ENCODE data around the gene CTBP2. TPM values are rescaled to one million over a fixed set of nuclear protein-coding genes. Genes with fewer than 3 reads are reported as not detected.

The CTBP2 gene
- total and polyA plus RNA-seq, 4 donors, result 3.4 to 59.2 (median 5.5) TPM

GRCh38 chr10:125151553-125152449 is 8.6 kb downstream of the CTBP2 start:
- H3K27me3 ChIP-seq (ENCODE audit: control insufficient read depth in 4 of 4, insufficient read depth in 4 of 4, low read length in 3 of 4), result peaks cover 0 to 14% (median 4%) of the 10 kb centered on the region in 4 donors
- no peaks in the 10 kb centered on the region for H3K9me3 ChIP-seq (ENCODE audit: control insufficient read depth in 4 of 4, low read length in 3 of 4)
- H3K27ac ChIP-seq (ENCODE audit: low read depth in 1 of 2, low read length in 2 of 2), result no peak overlapping the region
- no peak overlapping the region for H3K4me3 ChIP-seq (ENCODE audit: low read depth in 1 of 3, low read length in 3 of 3)
- no peak for TF ChIP-seq HNF4G (IDR thresholded peaks at IDR 0.05)
- no peak for TF ChIP-seq NR2F2 (IDR thresholded peaks at IDR 0.05)
- TF ChIP-seq JUND (IDR thresholded peaks at IDR 0.05), result no peak
- TF ChIP-seq YY1 (IDR thresholded peaks at IDR 0.05), result no peak
- no peak for TF ChIP-seq GABPA (IDR thresholded peaks at IDR 0.05 in 1 of 2, conservative IDR thresholded peaks at IDR 0.05 in 1 of 2)
- no peak for TF ChIP-seq RAD21 (IDR thresholded peaks at IDR 0.05)
- TF ChIP-seq HNF4A (conservative IDR thresholded peaks at IDR 0.05), result no peak
- TF ChIP-seq RXRA (IDR thresholded peaks at IDR 0.05), result no peak
- no peak for TF ChIP-seq FOXA2 (IDR thresholded peaks at IDR 0.05)
- TF ChIP-seq, protein P1, sequence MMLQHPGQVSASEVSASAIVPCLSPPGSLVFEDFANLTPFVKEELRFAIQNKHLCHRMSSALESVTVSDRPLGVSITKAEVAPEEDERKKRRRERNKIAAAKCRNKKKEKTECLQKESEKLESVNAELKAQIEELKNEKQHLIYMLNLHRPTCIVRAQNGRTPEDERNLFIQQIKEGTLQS (IDR thresholded peaks at IDR 0.05), result no peak
- TF ChIP-seq CTCF (IDR thresholded peaks at IDR 0.05; ENCODE audit: low read depth, low read length, missing input control), result no peak
- no peak for TF ChIP-seq FOXA1 (IDR thresholded peaks at IDR 0.05)
- no peak for TF ChIP-seq MAX (IDR thresholded peaks at IDR 0.05)
- no peak for TF ChIP-seq EGR1 (IDR thresholded peaks at IDR 0.05; ENCODE audit: low read depth in 2 of 2)
- TF ChIP-seq, protein P2, sequence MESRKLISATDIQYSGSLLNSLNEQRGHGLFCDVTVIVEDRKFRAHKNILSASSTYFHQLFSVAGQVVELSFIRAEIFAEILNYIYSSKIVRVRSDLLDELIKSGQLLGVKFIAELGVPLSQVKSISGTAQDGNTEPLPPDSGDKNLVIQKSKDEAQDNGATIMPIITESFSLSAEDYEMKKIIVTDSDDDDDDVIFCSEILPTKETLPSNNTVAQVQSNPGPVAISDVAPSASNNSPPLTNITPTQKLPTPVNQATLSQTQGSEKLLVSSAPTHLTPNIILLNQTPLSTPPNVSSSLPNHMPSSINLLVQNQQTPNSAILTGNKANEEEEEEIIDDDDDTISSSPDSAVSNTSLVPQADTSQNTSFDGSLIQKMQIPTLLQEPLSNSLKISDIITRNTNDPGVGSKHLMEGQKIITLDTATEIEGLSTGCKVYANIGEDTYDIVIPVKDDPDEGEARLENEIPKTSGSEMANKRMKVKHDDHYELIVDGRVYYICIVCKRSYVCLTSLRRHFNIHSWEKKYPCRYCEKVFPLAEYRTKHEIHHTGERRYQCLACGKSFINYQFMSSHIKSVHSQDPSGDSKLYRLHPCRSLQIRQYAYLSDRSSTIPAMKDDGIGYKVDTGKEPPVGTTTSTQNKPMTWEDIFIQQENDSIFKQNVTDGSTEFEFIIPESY (IDR thresholded peaks at IDR 0.05), result no peak
- TF ChIP-seq TAF1 (conservative IDR thresholded peaks at IDR 0.05), result no peak
- TF ChIP-seq, protein P3, sequence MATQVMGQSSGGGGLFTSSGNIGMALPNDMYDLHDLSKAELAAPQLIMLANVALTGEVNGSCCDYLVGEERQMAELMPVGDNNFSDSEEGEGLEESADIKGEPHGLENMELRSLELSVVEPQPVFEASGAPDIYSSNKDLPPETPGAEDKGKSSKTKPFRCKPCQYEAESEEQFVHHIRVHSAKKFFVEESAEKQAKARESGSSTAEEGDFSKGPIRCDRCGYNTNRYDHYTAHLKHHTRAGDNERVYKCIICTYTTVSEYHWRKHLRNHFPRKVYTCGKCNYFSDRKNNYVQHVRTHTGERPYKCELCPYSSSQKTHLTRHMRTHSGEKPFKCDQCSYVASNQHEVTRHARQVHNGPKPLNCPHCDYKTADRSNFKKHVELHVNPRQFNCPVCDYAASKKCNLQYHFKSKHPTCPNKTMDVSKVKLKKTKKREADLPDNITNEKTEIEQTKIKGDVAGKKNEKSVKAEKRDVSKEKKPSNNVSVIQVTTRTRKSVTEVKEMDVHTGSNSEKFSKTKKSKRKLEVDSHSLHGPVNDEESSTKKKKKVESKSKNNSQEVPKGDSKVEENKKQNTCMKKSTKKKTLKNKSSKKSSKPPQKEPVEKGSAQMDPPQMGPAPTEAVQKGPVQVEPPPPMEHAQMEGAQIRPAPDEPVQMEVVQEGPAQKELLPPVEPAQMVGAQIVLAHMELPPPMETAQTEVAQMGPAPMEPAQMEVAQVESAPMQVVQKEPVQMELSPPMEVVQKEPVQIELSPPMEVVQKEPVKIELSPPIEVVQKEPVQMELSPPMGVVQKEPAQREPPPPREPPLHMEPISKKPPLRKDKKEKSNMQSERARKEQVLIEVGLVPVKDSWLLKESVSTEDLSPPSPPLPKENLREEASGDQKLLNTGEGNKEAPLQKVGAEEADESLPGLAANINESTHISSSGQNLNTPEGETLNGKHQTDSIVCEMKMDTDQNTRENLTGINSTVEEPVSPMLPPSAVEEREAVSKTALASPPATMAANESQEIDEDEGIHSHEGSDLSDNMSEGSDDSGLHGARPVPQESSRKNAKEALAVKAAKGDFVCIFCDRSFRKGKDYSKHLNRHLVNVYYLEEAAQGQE (IDR thresholded peaks at IDR 0.05), result no peak
- TF ChIP-seq SP1 (IDR thresholded peaks at IDR 0.05), result no peak
- no peak overlapping the region for H3K9ac ChIP-seq (ENCODE audit: low read depth in 1 of 2, low read length in 2 of 2)
- 22% methylated on average over 81 of the region's 81 CpGs for WGBS
- H3K4me1 ChIP-seq (ENCODE audit: control insufficient read depth in 4 of 4, insufficient read depth in 4 of 4, low read length in 3 of 4), result peaks cover 4 to 38% (median 5%) of the 10 kb centered on the region in 4 donors
- H3K36me3 ChIP-seq (ENCODE audit: control insufficient read depth in 4 of 4, insufficient read depth in 3 of 4, low read depth in 1 of 4, low read length in 3 of 4), result no peaks in the 10 kb centered on the region
- DNase-seq (ENCODE audit: low spot score), result no peak
